EH (cell line): ENCODE results near the gene MAST4.
"Not testable (repeated sequence)": the region's sequence is repeated elsewhere in the genome, so short reads cannot be mapped to it uniquely, and the experiment has no call there.

ENCODE experiments used
- DNase-seq: peaks from one replicate; pipeline ENCODE4 v3.0.0-alpha.2; 2015; ENCODE audit warnings: low read depth

MAST4 gene

DNA sequence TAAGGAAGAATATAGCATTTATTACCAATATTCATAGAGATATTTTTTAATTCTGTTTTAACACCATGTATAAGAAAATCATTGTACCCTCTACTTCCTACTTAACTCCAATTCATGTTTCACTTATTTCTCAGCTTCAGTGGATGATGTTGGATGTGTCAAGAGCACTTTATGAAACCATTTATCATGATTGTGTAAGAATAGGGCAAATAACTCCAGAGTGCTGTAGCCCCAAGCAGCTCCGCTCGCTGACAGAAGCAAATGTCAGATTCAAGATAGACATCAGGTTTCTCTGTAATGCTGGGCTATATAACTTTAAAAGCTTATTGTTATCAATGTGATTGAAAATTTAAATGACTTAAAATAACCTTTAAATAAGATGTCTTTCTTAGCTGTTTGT lies 50.4 kb downstream of the MAST4 start:
- DNase-seq, result no peak

DNA sequence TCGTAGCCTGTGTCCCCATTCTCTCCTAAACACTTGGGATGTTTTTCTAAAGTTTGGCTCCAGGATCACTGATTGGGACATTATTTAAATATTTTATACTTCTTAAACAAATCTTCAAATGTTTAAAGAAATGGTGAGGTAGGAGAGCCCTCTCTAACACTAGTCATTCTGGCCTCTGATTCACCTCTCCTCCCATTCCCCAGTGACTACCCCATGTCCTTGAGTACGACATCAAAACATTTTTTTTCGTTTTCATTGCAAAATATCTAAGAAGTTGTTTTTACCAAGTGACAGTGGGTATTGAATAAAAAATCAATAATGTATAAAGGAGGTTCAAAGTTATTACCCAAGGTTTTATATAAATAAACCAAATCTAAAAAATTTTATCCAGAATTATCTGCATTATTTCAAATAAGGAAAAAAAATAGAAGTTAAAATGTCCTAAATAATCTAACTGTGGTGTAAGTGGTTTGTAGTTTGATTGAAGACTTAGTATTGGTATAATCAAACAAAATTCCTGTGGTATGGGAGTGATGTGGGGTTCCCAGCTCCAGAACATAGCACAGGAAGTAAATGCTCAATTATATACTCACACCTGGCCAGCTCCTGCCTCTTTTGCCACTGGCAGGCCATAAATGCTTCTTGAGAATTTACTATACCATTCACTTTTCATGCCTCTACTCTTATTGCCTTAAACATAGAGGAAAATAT lies 51.1 kb downstream of the MAST4 start:
- DNase-seq, result no peak

DNA sequence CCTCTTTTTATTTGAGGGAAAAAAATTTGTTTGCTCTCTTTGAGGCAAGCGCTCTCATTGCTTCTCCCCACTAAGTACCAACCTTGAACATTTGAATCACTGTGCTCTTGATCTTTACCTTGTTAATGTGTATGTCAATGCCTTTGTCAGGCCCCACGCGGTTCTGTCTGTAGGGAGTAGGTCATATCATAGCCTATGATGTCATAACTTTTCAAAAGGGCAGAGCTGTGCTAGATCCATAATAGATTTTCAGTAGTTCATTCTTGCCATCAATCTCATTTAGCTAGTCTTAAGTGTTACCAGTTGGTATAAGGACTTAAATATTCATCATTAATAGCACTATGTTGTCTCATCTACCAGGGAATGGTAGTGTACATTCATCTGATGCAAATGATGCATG lies 56.6 kb downstream of the MAST4 start:
- DNase-seq, result no peak

DNA sequence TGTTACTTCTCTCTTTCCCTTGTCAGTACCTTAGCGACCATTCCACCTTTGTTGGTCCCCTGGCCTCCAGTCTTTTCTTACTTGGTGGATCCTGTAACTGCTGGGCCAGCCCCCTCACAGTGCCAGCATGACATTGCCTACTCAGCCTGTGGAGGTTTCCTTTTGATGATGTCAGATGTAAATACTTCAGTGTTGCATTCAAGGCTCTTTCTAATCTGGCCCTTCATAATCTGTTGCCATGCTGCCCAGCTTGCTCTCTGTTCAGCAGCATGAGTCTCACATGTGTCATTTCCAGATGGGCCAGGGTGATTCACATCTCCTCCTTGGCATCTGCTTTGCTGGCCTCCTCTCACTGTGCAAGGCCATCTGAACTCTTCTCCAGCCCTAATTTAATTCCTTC lies 57.1 kb downstream of the MAST4 start:
- DNase-seq, result peak; percentile 13

DNA sequence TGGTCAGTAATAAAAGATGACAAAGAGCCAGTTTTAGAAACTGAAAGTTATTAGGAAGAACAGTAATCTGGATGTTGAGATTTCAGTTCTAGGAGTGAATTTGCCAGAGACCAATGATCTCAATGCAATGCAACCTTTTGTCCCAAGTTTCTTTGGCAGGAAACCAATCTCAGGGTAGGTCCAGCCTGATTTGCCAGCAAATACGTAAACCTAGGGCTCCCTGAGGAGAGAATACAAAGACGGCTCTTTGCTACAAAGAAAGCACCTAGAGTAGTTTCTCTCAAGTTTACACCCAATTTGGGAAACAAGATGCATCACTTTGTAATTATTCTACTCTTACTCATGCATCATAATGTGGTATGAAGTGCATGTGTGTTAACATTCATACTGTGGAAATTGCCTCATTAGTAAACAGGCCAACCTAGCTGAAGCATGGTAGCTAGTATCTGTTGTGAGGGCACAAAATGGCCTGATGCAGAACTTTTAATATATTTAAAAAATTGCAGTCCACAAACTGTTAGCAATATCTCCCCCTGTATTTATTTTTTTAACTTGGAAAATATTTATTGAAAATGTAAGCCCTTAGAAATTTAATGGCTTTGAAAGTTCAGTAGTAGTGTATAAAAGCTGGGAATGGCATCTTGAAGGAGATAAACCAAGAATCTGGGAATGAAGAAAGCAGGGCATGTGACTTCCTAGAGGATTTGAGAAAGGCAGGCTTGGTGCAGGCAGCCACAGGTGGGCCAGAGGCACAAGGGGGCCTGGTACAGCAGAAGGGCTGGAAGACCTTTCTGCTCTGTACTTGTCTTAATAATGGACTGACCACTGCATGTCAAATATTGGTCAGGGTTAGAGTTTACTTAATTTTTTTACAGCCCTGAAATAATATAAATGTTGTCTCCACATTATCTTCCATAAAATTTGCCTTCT lies 59.5 kb downstream of the MAST4 start:
- no peak for DNase-seq

DNA sequence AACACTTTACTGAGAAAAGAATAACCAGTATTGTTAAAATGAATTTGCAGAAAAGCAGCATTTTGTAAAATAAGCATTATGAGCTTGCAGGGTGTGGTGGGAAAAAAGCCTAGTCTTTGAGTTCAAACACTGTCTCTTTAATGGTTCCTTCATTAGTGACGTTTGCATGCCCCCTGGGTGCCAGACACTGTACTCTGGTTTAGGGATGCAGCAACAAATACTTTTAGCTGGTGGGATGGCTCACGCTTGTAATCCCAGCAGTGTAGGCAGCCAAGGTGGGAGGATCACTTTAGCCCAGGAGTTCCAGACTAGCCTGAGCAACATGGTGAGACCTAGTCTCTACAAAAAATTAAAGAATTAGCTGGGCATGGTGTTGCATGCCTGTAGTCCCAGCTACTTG lies 62.3 kb downstream of the MAST4 start:
- DNase-seq, result no peak

DNA sequence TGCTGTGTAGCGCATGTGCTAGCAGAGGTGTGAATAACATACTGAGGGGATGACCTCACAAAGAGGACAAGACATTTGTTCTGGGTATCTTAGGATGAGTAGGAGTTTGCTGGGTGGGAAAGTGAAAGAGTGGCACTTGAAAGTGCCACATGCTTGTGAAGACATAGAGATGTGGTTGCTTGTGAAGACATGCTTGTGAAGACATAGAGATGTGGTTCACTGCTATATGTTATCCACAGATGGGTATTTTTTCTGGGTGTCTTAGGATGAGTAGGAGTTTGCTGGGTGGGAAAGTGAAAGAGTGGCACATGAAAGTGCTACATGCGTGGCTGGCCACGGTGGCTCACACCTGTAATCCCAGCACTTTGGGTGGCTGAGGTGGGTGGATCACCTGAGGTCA lies 63.6 kb downstream of the MAST4 start:
- no peak for DNase-seq

DNA sequence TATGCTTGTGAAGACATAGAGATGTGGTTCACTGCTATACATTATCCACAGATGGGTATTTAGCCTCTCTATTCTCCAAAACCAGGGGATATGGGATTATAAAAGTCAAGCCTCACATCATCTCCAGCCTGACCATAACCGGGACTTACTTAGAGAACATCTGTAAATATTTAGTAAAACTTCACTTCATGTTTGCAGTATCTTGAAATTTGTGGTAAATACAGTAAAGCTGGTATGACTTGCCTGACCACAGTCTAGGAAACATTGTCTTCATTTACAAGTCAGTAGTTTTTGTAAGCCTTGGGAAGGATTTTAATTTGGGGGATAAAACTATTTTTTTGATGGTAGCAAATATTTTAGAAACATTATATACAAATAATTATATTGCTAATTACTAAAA lies 64.2 kb downstream of the MAST4 start:
- no peak for DNase-seq

DNA sequence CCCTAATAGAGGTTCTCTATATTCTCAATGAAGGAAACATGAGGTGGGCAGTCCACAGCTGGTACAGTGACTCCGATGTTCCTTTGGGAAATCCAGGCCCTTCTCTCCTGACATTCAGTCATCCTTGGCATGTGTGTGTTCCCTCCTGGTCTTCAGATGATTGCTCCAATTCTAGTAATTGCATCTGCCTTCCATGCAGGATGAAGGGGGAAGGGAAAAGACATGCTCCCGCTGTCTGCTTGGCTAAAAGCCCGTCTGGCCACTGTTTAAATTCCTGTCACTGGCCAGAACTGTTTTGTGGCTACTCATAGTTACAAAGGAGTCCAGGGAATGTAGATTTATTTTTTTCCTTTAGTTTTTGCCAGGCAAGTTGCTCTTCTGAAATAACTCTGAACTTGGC lies 65.0 kb downstream of the MAST4 start:
- peak; percentile 66 for DNase-seq

DNA sequence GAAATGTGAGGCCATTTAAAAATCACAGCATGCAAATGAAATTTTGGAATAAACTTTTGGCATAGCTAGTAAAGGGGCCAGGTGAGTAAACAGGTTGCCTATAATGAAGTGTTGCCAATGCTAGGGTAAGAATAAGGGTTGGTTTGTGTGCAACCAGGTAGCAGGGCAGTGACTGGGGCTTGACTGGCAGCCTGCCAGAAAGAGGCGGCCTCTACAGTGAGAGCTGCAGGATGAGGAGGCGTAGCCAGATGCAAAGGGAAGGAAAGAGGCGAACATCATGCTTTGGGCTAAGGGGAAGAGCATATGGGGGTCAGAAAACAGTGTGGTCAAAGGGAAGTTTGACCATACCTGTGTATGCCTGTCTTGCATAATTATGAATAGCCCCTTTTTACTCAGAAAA lies 70.6 kb downstream of the MAST4 start:
- DNase-seq, result no peak

DNA sequence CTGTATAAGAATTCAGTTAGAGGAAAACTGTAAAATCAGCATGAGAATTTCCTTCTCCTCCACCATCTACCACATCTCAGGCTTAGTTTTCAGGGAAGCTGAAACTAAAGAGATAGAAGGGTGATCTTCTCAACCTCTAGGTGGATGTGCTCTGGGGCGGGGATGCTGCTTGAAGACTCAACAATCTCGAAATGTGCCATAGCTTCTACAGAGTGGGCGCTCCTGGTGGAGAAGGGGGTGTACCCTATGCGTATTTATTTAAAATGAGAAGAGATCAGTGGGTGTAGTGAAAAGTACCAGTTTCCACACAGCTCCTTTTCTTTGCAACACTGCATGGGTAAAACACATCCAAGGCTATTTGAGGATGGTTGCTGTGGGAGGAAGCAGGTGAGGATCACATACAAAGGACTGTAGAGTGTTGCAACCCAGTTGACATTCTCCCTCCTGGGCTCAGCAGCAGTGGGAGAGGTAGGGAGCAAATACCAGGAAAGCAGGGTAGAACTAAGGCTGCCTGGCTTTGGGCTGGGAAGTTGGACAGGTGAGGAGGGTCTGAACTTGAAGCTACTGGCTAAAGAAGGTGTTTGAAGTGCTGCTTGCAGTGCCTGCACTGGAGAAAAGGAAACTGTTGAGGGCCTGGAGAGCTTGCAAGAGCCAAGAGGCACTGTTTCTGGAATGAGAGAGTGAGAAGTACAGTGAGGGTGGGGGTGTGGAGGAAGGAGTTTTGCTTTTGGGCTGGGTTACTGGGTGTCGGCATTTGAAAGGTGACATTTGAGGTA lies 73.1 kb downstream of the MAST4 start:
- no peak for DNase-seq

DNA sequence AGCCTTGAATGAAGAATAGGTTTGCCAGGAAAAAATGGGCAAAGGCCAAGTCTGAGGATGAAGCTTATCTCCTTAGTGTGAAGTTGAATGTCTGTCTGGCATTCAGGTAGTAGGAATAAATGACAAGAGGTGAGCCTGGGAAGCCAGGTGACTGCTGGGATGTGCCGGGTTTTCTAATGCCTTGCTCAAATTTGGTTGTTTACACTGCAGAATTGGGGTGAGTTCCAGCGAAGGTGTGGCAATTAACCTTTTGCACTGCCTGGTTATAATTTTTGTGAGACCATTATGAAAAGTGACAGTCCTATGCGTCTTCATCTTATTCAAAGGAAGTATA lies 73.6 kb downstream of the MAST4 start:
- DNase-seq, result no peak

DNA sequence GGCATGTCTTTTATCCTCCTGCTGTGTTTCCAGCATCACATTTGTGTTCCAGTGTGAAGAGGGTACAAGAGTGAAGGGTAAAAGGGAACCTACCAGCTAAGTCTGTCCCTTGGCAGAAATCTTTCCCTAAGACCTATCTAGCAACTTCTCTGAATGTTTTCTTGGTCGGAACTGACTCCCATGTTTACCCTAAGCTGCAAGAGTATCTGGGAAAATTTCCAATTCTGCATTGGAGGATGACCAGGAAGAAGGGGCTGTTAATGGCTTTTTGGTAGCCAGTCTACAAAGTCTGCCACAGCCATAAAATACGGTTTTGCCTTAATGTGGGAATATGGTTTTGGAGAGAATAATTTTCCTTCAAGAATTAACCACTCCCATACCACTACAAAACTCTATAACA lies 75.1 kb downstream of the MAST4 start:
- DNase-seq, result no peak

DNA sequence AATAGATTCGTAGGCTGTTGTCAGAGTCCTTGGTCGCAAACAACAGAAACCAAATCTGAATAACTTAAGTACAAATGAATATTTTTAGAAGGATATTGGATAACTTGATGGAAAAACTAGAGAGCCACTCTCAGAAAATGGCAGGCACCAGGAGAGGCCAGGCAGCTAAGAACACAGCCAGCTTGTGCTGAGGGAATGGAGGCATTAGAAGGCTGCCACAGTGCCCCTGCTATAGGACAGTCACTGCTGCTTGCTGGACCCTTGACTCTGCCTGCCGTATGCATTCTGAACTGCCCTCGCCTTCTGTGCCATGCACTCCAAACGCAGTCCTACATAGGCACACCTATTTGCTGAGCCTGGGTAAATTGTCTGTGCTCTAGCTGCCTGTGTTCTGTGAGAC lies 78.6 kb downstream of the MAST4 start:
- DNase-seq, result no peak

DNA sequence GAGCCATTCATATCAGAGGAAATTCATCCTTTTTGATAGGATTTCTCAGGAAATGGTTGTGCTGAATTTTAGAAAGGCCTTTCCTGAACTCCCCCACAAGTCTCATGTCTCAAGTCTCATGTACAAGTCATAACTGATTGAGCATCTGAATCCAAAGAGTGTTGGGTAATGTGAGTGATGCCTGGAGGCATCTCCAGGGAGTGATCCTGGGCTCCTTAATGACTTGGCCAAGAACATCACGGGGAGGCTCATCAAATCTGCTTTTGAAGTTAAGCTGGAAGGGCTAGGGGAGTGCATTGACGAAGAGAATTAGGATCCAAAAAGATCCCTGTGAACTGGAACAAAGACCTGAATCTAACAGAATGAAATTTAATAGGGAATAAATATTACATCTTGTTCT lies 79.2 kb downstream of the MAST4 start:
- DNase-seq, result no peak

DNA sequence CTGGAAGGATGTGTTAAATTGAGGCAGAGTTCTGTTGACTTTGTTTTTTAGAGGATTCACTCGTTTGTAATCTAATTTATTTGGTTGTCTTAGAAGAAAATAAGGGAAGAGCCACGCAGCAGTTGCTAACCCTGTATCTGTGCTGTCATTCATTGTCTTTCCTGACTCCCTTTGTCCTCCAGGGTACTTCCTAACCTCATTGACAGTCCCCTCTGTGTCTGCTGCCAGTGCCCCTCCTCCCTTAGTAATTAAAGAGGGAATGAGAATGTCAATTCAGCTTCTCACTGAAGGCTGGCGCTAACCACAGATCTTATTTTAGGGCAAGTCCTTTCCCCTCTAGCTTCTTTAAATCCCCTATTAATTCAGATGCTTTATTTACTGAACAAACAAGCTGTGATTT lies 84.0 kb downstream of the MAST4 start:
- DNase-seq, result no peak

DNA sequence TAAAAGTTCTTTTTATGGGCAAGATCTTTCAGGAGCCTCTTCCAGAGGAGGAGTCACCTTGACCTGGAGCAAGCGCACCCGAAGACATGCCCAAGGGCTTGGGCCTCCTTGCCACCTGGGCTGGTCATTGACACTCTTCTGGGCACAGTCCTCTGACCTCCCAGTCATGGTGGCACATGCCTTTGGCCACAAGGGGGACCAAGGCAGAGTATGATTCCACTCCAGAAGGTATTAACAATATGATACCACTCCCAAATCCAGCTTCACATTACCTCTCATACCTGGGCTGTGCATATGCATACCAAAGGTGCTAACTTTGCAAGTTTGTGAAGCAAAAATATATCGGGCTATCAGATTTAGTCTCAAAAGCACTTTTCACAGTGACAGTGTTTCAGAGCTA lies 84.6 kb downstream of the MAST4 start:
- no peak for DNase-seq

DNA sequence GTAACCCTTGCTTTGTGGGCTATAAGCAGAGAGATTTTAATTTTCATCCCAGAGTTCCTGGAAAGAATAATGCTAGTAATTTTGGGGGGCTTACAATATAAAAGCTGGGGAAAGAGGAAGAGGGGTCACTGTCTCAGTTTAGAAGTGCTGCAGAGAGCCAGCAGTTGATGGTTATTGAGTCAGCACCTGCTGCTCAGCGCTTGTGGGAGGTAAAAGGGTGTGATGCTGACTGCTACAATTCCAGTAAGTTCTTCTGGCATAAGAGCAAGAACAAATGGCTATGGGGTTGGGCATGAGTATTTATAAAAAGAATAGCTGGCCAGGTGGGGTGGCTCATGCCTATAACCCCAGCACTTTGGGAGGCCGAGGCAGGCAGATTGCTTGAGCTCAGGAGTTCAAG lies 88.5 kb downstream of the MAST4 start:
- no peak for DNase-seq

DNA sequence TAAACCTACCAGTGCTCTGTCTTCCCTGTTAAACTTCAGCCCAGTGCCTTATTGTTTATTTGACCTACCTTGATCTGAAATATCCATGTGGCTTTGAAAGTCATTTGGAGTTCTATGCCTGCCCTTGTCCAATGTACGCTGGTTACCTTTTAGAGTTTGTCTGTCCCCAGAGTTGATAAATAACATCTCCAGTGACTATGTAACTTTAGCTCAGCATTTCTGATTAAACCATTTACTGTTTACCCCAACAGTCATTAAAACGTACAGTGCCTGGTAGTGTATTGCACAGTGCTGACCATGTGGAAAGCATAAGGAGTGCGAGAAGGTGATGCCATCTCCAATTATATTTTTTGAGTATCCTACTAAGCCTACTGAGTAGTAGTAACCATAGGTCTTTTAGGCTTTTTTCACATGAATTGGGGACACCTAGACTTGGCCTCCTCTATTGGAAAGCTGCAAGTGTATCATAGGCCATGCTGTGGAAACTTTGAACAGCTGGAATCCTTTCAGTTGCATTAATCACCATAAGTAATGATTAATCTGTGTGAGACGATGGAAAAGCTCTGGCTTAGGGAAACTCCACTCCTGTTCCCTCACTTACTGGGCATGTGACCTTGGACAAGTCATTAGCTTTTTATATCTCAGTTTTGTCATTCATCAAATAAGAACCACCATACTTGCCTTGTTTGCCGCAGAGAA lies 93.5 kb downstream of the MAST4 start:
- DNase-seq, result no peak

DNA sequence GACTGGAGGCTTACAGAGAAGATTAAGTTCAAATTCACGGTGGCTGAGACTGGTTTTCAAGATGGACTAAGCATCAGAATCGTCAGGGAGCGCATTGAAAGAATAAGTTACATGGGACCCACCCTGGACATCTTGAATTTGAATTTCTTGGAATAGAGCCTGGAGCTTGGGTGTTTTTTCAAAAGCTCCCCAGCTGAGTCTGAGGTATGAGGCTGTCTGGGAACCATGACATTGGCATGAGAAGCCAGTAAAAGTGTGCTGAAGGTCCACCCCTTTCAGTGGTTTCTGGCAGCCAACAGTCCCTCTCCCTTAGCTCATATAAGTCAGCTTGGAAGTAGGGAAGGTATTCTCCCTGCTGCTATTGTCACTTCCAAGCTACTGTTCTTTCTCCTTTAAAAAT lies 97.8 kb downstream of the MAST4 start:
- peak; percentile 3 for DNase-seq

DNA sequence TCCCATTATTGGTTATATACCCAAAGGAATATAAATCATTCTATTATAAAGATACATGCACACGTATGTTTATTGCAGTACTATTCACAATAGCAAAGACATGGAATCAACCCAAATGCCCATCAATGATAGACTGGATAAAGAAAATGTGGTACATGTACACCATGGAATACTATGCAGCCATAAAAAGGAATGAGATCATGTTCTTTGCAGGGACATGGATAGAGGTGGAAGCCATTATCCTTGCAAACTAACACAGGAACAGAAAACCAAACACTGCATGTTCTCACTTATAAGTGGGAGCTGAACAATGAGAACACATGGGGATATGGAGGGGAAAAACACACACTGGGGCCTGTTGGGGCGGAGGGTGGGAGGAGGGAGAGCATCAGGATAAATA lies 99.6 kb downstream of the MAST4 start:
- DNase-seq, result not testable (repeated sequence)
